OCI-LY1 (cell line): Measurements from ENCODE around the gene MRPL14.

ENCODE experiments used
- EZH2 ChIP-seq: fragments of 200-600 bp; sonication (generic), shearing (Covaris generic); IDR thresholded peaks from 2 replicates; pipeline ENCODE4 v1.8.0; 2017; ENCODE audit warnings: borderline replicate concordance, mixed run types, mild to moderate bottlenecking, antibody characterized with exemption, low read length, moderate library complexity, mixed read lengths
- TF ChIP-seq, protein P1 (sequence below): fragments of 200-600 bp; sonication (generic), shearing (Covaris generic); IDR thresholded peaks from 2 replicates; pipeline ENCODE4 v1.5.1; 2017; ENCODE audit warnings: mild to moderate bottlenecking, antibody characterized with exemption, low read length, moderate library complexity, mixed read lengths

GRCh38 chr6:44085219-44085618 lies 42.0 kb downstream of the MRPL14 start:
- TF ChIP-seq, protein P1, sequence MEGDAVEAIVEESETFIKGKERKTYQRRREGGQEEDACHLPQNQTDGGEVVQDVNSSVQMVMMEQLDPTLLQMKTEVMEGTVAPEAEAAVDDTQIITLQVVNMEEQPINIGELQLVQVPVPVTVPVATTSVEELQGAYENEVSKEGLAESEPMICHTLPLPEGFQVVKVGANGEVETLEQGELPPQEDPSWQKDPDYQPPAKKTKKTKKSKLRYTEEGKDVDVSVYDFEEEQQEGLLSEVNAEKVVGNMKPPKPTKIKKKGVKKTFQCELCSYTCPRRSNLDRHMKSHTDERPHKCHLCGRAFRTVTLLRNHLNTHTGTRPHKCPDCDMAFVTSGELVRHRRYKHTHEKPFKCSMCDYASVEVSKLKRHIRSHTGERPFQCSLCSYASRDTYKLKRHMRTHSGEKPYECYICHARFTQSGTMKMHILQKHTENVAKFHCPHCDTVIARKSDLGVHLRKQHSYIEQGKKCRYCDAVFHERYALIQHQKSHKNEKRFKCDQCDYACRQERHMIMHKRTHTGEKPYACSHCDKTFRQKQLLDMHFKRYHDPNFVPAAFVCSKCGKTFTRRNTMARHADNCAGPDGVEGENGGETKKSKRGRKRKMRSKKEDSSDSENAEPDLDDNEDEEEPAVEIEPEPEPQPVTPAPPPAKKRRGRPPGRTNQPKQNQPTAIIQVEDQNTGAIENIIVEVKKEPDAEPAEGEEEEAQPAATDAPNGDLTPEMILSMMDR: no peak
- no peak for TF ChIP-seq EZH2
